ENCODE data around the gene TACR1. TPM values are rescaled to one million over a fixed set of nuclear protein-coding genes. Genes with fewer than 3 reads are reported as not detected.

TACR1 gene
- total RNA-seq, 1 experiment from 2014 or later, result not detected

DNA sequence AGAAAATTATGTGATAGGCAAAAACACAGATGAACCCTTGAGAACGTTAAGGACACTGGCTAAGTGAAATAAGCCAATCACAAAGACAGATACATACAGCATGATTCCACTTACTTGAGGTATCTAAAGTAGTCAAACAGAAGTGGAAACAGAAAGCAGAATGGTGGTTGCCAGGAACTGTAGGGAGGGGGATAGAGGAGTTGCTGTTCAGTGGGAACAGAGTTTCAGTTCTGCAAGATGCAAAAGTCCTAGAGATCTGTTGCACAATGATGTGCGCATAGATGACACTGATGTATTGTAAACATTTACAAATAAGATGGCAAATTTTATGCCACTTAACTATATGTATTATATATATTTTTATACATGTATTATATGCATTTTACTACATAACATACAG is 181.2 kb downstream of the TACR1 start:
- Histone ChIP-seq H3K9me3 (ENCODE audit: low read length) (no peaks in the 10 kb centered on the region), H3K9ac (ENCODE audit: low read length) (no peak overlapping the region), H3K9me2 (replicated peaks; ENCODE audit: low read length) (no peaks in the 10 kb centered on the region), H3K4me3 (ENCODE audit: low read length) (no peak overlapping the region), H3K27ac (ENCODE audit: low read length) (no peak overlapping the region), H3K27me3 (ENCODE audit: low read length) (no peaks in the 10 kb centered on the region), H4K20me1 (ENCODE audit: low read length) (no peaks in the 10 kb centered on the region), H3K4me1 (ENCODE audit: insufficient read depth, low read length) (no peaks in the 10 kb centered on the region), H2AFZ (ENCODE audit: low read length) (no peak overlapping the region), H3K79me2 (ENCODE audit: low read length) (no peaks in the 10 kb centered on the region), H3K36me3 (ENCODE audit: low read depth, low read length) (no peaks in the 10 kb centered on the region), H3K4me2 (ENCODE audit: low read length) (no peak overlapping the region), H3F3A (ENCODE audit: low read length, unreplicated experiment) (no peaks in the 10 kb centered on the region)
- DNase-seq (no peak), ATAC-seq (no peak)
- CTCF ChIA-PET, result no interaction called here
- intact Hi-C loops (cut with micrococcal nuclease), result no loop called here
- BruUV-seq (replicated peaks), result no TSS peak
- TF ChIP-seq, protein P1, sequence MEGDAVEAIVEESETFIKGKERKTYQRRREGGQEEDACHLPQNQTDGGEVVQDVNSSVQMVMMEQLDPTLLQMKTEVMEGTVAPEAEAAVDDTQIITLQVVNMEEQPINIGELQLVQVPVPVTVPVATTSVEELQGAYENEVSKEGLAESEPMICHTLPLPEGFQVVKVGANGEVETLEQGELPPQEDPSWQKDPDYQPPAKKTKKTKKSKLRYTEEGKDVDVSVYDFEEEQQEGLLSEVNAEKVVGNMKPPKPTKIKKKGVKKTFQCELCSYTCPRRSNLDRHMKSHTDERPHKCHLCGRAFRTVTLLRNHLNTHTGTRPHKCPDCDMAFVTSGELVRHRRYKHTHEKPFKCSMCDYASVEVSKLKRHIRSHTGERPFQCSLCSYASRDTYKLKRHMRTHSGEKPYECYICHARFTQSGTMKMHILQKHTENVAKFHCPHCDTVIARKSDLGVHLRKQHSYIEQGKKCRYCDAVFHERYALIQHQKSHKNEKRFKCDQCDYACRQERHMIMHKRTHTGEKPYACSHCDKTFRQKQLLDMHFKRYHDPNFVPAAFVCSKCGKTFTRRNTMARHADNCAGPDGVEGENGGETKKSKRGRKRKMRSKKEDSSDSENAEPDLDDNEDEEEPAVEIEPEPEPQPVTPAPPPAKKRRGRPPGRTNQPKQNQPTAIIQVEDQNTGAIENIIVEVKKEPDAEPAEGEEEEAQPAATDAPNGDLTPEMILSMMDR (conservative IDR thresholded peaks at IDR 0.05; ENCODE audit: low read depth, low read length), result no peak
- TF ChIP-seq EZH2phosphoT487 (IDR thresholded peaks at IDR 0.05; ENCODE audit: borderline replicate concordance, low read length), result no peak
- TF ChIP-seq EZH2 (IDR thresholded peaks at IDR 0.05; ENCODE audit: low read length, unreplicated experiment), result no peak
- POLR2A ChIA-PET (ENCODE audit: unreplicated experiment), result no interaction called here

DNA sequence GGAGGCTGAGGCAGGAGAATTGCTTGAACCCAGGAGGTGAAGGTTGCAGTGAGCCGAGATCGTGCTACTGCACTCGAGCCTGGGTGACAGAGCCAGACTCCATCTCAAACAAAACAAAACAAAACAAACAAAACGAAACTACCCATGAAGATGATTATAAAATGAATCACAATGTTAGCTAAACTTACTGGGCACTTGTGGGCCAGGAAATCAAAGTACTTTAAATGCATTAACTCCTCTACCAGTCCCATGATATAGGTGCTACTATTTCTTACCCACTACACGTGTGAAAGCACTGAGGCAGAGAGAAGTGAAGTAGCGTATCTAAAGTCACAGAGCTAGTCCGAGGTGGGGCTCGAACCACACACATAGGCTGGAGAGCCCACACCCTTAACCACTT is 187.2 kb downstream of the TACR1 start:
- Histone ChIP-seq H3K4me2 (ENCODE audit: low read length) (peak overlapping the region; percentile 64), H3K9ac (ENCODE audit: low read length) (no peak overlapping the region), H3F3A (ENCODE audit: low read length, unreplicated experiment) (no peaks in the 10 kb centered on the region), H3K36me3 (ENCODE audit: low read depth, low read length) (no peaks in the 10 kb centered on the region), H3K27me3 (ENCODE audit: low read length) (no peaks in the 10 kb centered on the region), H3K4me3 (ENCODE audit: low read length) (peak overlapping the region; percentile 12; the same call in 1 of the 2 replicates), H3K9me3 (ENCODE audit: low read length) (no peaks in the 10 kb centered on the region), H2AFZ (ENCODE audit: low read length) (peak overlapping the region; percentile 58), H3K27ac (ENCODE audit: low read length) (peak overlapping the region; percentile 21), H4K20me1 (ENCODE audit: low read length) (no peaks in the 10 kb centered on the region), H3K9me2 (replicated peaks; ENCODE audit: low read length) (no peaks in the 10 kb centered on the region), H3K79me2 (ENCODE audit: low read length) (no peaks in the 10 kb centered on the region), H3K4me1 (ENCODE audit: insufficient read depth, low read length) (peaks cover 8% of the 10 kb centered on the region)
- ChIA-PET POLR2A (ENCODE audit: unreplicated experiment) (no interaction called here), CTCF (no interaction called here)
- TF ChIP-seq EZH2 (IDR thresholded peaks at IDR 0.05; ENCODE audit: low read length, unreplicated experiment) (no peak), EZH2phosphoT487 (IDR thresholded peaks at IDR 0.05; ENCODE audit: borderline replicate concordance, low read length) (no peak)
- TF ChIP-seq, protein P1 (conservative IDR thresholded peaks at IDR 0.05; ENCODE audit: low read depth, low read length), result no peak
- ATAC-seq (peak; percentile 89), DNase-seq (peak; percentile 62)
- intact Hi-C loops (cut with micrococcal nuclease), result no loop called here
- no TSS peak for BruUV-seq (replicated peaks)

DNA sequence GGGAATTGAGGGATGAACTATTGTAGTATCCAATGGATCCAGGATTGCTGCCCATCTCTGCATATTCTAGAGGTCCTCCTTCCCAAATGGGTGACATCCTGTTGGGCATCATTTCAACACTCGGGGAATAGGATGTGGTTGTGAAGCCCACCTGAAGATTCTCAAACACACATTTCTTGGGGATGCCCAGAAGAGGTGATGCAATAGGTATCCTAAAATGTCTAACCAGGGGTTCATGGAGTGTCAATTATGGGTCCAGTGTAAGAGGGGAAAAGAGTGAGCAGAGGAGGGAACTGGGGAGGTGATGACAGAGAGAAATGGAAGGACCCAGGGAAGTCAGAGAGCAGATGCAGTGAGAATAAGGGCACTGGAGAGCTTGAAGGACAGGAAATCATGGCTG is 188.7 kb downstream of the TACR1 start:
- H3K9me3 ChIP-seq (ENCODE audit: low read length), result no peaks in the 10 kb centered on the region
- H3K36me3 ChIP-seq (ENCODE audit: low read depth, low read length), result no peaks in the 10 kb centered on the region
- no peak for DNase-seq
- no peaks in the 10 kb centered on the region for H3K79me2 ChIP-seq (ENCODE audit: low read length)
- POLR2A ChIA-PET (ENCODE audit: unreplicated experiment), result no interaction called here
- H4K20me1 ChIP-seq (ENCODE audit: low read length), result no peaks in the 10 kb centered on the region
- H2AFZ ChIP-seq (ENCODE audit: low read length), result no peak overlapping the region
- intact Hi-C loops (cut with micrococcal nuclease), result no loop called here
- TF ChIP-seq EZH2 (IDR thresholded peaks at IDR 0.05; ENCODE audit: low read length, unreplicated experiment) (no peak), EZH2phosphoT487 (IDR thresholded peaks at IDR 0.05; ENCODE audit: borderline replicate concordance, low read length) (no peak)
- TF ChIP-seq, protein P1 (conservative IDR thresholded peaks at IDR 0.05; ENCODE audit: low read depth, low read length), result no peak
- H3K27ac ChIP-seq (ENCODE audit: low read length), result no peak overlapping the region
- H3K4me3 ChIP-seq (ENCODE audit: low read length), result no peak overlapping the region
- H3K9ac ChIP-seq (ENCODE audit: low read length), result no peak overlapping the region
- H3K4me1 ChIP-seq (ENCODE audit: insufficient read depth, low read length), result peaks cover 8% of the 10 kb centered on the region
- ATAC-seq, result no peak
- CTCF ChIA-PET, result no interaction called here
- no peaks in the 10 kb centered on the region for H3F3A ChIP-seq (ENCODE audit: low read length, unreplicated experiment)
- no peak overlapping the region for H3K4me2 ChIP-seq (ENCODE audit: low read length)
- no TSS peak for BruUV-seq (replicated peaks)
- H3K27me3 ChIP-seq (ENCODE audit: low read length), result no peaks in the 10 kb centered on the region
- H3K9me2 ChIP-seq (replicated peaks; ENCODE audit: low read length), result no peaks in the 10 kb centered on the region
